Measurements from ENCODE around the gene DCAF8. TPM values are rescaled to one million over a fixed set of nuclear protein-coding genes. Genes with fewer than 3 reads are reported as not detected.

Gene DCAF8
- total RNA-seq, 1 donor from 2014 or later, result 132 TPM

DNA sequence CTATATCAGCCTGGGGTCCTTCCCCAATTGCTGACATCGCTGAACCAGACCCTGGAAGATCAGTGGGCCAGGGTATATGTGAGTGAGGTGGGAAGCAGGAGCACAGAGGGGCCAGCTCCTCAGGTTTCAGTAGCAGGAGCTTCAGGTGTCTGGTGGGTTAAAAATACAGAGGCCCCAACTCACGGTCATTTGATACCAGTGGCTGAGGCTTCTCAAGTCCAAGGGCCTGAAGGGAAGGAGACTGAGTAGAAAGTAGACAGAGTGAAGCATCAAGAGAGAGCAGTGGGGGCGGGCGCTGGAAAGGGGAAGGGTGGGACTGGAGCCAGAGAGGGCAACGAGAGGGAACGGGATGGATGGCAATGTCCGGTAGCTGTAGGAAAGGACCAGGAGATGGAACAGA lies 74.0 kb downstream of the DCAF8 start:
- no peaks in the 10 kb centered on the region for H3K4me1 Mint-ChIP-seq (ENCODE audit: low read depth)
- H3K36me3 Mint-ChIP-seq (ENCODE audit: low read depth), result no peaks in the 10 kb centered on the region
- intact Hi-C loops (cut with micrococcal nuclease), result no loop called here

DNA sequence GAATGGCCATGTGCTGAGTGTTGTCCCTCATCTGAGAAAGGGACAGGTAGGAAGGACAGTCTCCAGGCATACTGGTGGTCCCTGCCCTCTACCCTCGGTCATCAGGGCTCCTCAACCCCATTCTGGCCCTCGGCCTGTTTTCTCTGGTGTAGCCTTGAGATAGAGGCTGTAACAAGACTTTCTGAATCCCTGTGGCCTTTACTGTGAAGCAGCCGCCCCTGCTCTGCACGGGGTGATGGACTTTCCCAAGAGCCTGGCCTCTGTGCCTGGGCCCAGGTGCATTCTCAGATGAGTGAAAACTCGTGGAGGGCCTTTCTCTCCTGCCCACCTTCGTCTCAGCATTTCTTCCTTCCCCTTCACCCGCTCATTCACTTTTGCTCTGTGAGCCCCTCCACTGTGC lies 74.9 kb downstream of the DCAF8 start:
- no peak overlapping the region for H3K4me3 Mint-ChIP-seq (ENCODE audit: low read depth)
- H3K27ac Mint-ChIP-seq, result no peak overlapping the region
- no peaks in the 10 kb centered on the region for H3K9me3 Mint-ChIP-seq

More for the DNA sequence above, 74.0 kb downstream of the DCAF8 start:
- DNase-seq (ENCODE audit: low spot score), result no peak
- no peaks in the 10 kb centered on the region for H3K9me3 Mint-ChIP-seq
- no peak overlapping the region for H3K27ac Mint-ChIP-seq
- no peak overlapping the region for H3K4me3 Mint-ChIP-seq (ENCODE audit: low read depth)
- peaks cover 5% of the 10 kb centered on the region for H3K27me3 Mint-ChIP-seq (ENCODE audit: low read depth)

DNA sequence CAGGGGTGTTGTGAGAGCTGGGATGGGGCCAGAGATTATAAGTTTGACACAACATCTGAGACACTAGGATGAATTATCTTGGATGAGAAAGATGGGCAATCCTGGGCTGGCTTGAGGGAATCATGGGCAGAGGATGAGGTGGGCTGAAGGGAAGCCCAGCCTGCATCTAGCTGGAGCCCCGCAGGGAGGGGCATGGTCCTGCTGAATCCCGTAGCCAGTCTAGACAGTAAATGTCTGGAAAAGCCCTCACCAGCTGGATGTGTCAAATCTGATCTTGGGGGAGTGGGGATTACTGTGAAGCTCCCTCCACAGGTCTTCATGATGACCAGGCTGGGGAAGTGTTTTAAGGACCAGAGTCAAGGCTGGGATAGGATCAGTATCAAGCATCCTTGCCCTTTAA lies 75.6 kb downstream of the DCAF8 start:
- Mint-ChIP-seq H3K4me3 (ENCODE audit: low read depth) (no peak overlapping the region), H3K4me1 (ENCODE audit: low read depth) (no peaks in the 10 kb centered on the region), H3K27ac (no peak overlapping the region), H3K36me3 (ENCODE audit: low read depth) (no peaks in the 10 kb centered on the region), H3K9me3 (no peaks in the 10 kb centered on the region), H3K27me3 (ENCODE audit: low read depth) (peaks cover 8% of the 10 kb centered on the region)
- DNase-seq (ENCODE audit: low spot score), result no peak
- intact Hi-C loops (cut with micrococcal nuclease), result no loop called here

More for the DNA sequence above, 74.9 kb downstream of the DCAF8 start:
- no peak for DNase-seq (ENCODE audit: low spot score)
- H3K36me3 Mint-ChIP-seq (ENCODE audit: low read depth), result no peaks in the 10 kb centered on the region
- intact Hi-C loops (cut with micrococcal nuclease), result no loop called here
- peaks cover 5% of the 10 kb centered on the region for H3K27me3 Mint-ChIP-seq (ENCODE audit: low read depth)
- no peaks in the 10 kb centered on the region for H3K4me1 Mint-ChIP-seq (ENCODE audit: low read depth)

DNA sequence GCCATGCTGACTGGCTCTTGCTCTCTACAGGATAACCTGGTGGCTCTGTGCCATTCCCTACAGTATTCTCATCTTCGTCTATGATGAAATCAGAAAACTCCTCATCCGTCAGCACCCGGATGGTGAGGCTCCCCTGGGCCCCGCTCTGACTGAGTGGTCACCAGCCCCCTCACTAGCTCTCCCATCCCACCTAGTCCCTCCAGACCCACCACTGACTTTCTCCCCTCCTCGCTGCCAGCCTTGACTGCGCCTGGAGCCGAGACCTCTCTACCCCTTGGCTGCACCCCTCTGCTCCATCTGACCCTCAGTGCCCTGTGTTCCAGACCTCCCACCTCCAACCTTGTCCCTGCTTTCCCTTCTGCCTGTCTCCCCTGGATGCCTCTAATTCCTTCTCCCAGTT lies 76.1 kb downstream of the DCAF8 start:
- Mint-ChIP-seq H3K4me1 (ENCODE audit: low read depth) (no peaks in the 10 kb centered on the region), H3K27ac (no peak overlapping the region), H3K36me3 (ENCODE audit: low read depth) (no peaks in the 10 kb centered on the region), H3K9me3 (no peaks in the 10 kb centered on the region), H3K4me3 (ENCODE audit: low read depth) (no peak overlapping the region), H3K27me3 (ENCODE audit: low read depth) (peaks cover 10% of the 10 kb centered on the region)
- DNase-seq (ENCODE audit: low spot score), result no peak
- intact Hi-C loops (cut with micrococcal nuclease), result no loop called here

DNA sequence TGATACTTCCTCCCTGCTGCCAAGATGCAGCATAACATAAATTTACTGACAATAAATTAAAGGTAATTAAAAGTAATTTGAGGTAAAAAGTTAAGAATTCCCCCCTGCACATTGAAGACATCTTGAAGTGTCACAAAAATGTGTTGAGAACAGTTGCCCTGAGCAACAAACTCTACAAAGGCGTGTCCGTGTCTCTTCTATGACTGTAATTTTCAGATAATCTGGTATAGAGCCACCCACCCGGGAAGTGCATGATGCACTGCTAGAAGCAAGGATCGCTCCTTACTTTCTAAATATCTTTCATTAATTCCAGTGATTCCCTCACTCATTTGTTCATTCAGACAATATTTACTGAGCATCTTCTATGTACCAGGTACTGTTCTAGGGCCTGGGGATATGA lies 83.0 kb downstream of the DCAF8 start:
- Mint-ChIP-seq H3K4me1 (ENCODE audit: low read depth) (peaks cover 5% of the 10 kb centered on the region), H3K27ac (no peak overlapping the region), H3K4me3 (ENCODE audit: low read depth) (no peak overlapping the region), H3K36me3 (ENCODE audit: low read depth) (no peaks in the 10 kb centered on the region), H3K9me3 (no peaks in the 10 kb centered on the region), H3K27me3 (ENCODE audit: low read depth) (peaks cover 19% of the 10 kb centered on the region)
- no peak for DNase-seq (ENCODE audit: low spot score)
- intact Hi-C loops (cut with micrococcal nuclease), result no loop called here

DNA sequence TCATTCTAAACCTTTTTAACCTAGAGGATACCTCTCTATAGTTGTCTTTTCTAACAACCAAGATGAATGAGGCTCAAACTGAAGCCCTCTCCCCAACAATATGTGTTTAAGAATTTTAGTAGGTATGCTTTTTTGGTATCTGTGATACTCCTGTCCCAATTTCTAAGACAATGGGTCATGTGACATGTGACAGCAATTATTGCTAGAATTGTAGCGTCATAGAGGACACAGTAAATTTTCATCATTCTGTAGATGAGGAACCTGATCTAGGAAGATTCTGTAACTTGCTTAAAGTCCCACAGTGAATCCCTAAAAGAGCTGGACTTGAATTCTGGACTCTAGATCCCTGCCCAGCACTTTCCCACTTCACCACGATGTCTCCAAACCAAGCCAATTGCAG lies 83.6 kb downstream of the DCAF8 start:
- Mint-ChIP-seq H3K4me1 (ENCODE audit: low read depth) (peaks cover 5% of the 10 kb centered on the region), H3K27ac (no peak overlapping the region), H3K36me3 (ENCODE audit: low read depth) (no peaks in the 10 kb centered on the region), H3K4me3 (ENCODE audit: low read depth) (no peak overlapping the region), H3K9me3 (no peaks in the 10 kb centered on the region), H3K27me3 (ENCODE audit: low read depth) (peaks cover 19% of the 10 kb centered on the region)
- intact Hi-C loops (cut with micrococcal nuclease), result no loop called here
- DNase-seq (ENCODE audit: low spot score), result no peak

DNA sequence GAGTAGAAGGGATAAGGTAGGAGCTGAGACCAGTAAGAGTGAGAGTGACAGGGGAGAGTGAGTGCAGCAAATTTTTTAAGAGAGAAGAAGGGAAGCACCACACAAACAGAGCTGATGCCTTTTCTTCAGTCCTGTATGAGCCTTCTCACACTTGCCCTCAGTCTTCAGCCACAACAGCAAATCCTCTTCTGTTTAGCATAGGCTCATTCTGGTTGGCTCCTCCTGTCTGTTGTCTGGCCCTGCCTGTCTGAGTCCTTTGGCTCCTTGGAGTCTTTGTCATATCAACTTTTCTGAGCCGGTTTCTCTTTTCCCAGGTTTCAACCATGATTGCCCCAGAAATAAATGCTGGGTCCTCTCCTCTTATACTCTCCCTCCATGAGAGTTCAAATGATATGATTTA lies 84.7 kb downstream of the DCAF8 start:
- intact Hi-C loops (cut with micrococcal nuclease), result no loop called here
- Mint-ChIP-seq H3K27me3 (ENCODE audit: low read depth) (peaks cover 24% of the 10 kb centered on the region), H3K9me3 (no peaks in the 10 kb centered on the region), H3K4me1 (ENCODE audit: low read depth) (peaks cover 5% of the 10 kb centered on the region), H3K36me3 (ENCODE audit: low read depth) (no peaks in the 10 kb centered on the region), H3K4me3 (ENCODE audit: low read depth) (no peak overlapping the region), H3K27ac (no peak overlapping the region)
- no peak for DNase-seq (ENCODE audit: low spot score)

DNA sequence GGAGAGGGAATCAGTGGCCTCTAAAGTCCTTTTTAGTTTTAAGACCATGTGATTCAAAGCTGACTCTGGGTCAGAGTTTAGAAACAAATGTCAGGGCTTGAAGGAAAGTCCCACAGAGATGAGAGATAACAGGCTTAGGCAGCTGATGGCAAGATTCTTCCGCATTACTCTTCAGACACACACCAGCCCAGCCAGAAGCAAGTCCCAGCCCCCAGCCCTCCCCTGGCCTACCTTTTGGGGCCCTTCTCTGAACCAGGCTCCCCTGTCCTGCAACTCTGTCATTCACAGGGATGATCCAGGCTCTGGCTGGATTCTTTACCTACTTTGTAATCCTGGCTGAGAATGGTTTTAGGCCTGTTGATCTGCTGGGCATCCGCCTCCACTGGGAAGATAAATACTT lies 85.1 kb downstream of the DCAF8 start:
- Mint-ChIP-seq H3K4me1 (ENCODE audit: low read depth) (peaks cover 5% of the 10 kb centered on the region), H3K27me3 (ENCODE audit: low read depth) (peaks cover 24% of the 10 kb centered on the region), H3K9me3 (no peaks in the 10 kb centered on the region), H3K27ac (no peak overlapping the region), H3K36me3 (ENCODE audit: low read depth) (no peaks in the 10 kb centered on the region), H3K4me3 (ENCODE audit: low read depth) (no peak overlapping the region)
- no peak for DNase-seq (ENCODE audit: low spot score)
- intact Hi-C loops (cut with micrococcal nuclease), result no loop called here

DNA sequence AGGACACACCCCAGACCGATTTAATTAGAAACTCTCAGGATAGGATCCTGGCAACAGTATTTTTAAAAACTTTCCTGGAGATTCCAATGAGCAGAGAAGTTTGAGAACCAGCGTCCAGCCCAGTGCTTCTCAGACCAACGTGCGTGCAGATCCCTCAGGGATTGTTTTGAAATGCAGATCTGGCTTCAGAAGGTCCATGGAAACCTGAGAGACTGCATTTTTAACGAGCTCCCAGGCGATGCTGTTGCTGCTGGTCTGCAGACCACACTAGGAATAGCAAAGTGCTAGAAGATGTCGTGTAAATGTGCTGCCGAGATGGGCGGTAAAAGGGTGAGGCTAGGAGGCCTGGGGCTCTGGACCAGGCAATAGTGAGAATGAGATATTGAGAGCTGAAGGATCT lies 90.4 kb downstream of the DCAF8 start:
- Mint-ChIP-seq H3K27me3 (ENCODE audit: low read depth) (peaks cover 13% of the 10 kb centered on the region), H3K4me3 (ENCODE audit: low read depth) (no peak overlapping the region), H3K27ac (no peak overlapping the region), H3K9me3 (no peaks in the 10 kb centered on the region), H3K4me1 (ENCODE audit: low read depth) (peaks cover 13% of the 10 kb centered on the region), H3K36me3 (ENCODE audit: low read depth) (no peaks in the 10 kb centered on the region)
- no peak for DNase-seq (ENCODE audit: low spot score)
- intact Hi-C loops (cut with micrococcal nuclease), result no loop called here

DNA sequence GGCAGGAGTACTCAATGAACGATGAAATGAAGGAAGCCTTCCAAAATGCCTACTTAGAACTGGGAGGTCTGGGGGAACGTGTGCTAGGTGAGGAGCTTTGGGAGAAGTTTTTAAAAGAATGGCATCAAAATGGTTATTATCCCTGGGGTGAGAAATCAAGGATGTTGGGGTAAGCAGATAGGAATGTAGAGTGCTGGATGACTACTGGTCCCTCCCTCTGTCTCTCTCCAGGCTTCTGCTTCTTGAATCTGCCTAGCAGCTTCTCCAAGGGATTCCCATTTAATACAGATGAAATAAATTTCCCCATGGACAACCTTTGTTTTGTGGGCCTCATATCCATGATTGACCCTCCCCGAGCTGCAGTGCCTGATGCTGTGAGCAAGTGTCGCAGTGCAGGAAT lies 91.0 kb downstream of the DCAF8 start:
- peaks cover 16% of the 10 kb centered on the region for H3K27me3 Mint-ChIP-seq (ENCODE audit: low read depth)
- no peak for DNase-seq (ENCODE audit: low spot score)
- no peak overlapping the region for H3K4me3 Mint-ChIP-seq (ENCODE audit: low read depth)
- no peaks in the 10 kb centered on the region for H3K36me3 Mint-ChIP-seq (ENCODE audit: low read depth)
- no peak overlapping the region for H3K27ac Mint-ChIP-seq
- no peaks in the 10 kb centered on the region for H3K9me3 Mint-ChIP-seq
- intact Hi-C loops (cut with micrococcal nuclease), result no loop called here
- peaks cover 10% of the 10 kb centered on the region for H3K4me1 Mint-ChIP-seq (ENCODE audit: low read depth)

DNA sequence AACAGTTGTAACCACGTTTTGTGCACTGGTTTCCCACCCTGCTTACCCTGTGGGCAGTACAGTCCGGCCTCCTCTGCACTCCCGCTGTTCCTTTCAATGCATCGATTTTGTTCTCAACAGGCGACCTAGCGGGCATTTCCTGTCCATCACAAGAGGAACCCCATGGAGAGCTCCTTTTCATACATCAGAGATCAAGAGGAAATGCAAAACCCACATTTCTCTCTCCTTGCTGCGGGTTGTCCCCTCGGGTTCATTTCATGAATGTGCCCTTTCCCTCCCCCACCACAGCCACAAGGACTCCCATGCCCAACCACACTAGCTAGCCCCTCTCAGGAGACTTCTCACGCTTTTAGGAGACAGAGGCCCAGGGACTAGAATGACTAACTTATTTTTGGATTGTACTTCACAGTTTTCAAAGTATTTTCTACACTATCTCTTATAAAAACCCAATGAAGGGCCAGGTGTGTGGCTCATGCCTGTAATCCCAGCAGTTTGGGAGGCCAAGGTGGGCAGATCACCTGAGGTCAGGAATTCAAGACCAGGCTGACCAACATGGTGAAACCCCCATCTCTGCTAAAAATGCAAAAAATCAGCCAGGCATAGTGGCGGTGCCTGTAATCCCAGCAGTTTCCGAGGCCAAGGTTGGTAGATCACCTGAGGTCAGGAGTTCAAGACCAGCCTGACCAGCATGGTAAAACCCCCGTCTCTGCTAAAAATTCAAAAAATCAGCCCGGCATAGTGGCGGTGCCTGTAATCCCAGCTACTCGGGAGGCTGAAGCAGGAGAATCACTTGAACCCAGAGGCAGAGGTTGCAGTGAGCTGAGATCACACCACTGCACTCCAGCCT lies 92.6 kb downstream of the DCAF8 start:
- Mint-ChIP-seq H3K4me3 (ENCODE audit: low read depth) (no peak overlapping the region), H3K36me3 (ENCODE audit: low read depth) (no peaks in the 10 kb centered on the region), H3K27ac (peak overlapping the region; percentile 23), H3K4me1 (ENCODE audit: low read depth) (peaks cover 10% of the 10 kb centered on the region), H3K27me3 (ENCODE audit: low read depth) (peaks cover 12% of the 10 kb centered on the region), H3K9me3 (no peaks in the 10 kb centered on the region)
- intact Hi-C loops (cut with micrococcal nuclease), result no loop called here
- DNase-seq (ENCODE audit: low spot score), result no peak

DNA sequence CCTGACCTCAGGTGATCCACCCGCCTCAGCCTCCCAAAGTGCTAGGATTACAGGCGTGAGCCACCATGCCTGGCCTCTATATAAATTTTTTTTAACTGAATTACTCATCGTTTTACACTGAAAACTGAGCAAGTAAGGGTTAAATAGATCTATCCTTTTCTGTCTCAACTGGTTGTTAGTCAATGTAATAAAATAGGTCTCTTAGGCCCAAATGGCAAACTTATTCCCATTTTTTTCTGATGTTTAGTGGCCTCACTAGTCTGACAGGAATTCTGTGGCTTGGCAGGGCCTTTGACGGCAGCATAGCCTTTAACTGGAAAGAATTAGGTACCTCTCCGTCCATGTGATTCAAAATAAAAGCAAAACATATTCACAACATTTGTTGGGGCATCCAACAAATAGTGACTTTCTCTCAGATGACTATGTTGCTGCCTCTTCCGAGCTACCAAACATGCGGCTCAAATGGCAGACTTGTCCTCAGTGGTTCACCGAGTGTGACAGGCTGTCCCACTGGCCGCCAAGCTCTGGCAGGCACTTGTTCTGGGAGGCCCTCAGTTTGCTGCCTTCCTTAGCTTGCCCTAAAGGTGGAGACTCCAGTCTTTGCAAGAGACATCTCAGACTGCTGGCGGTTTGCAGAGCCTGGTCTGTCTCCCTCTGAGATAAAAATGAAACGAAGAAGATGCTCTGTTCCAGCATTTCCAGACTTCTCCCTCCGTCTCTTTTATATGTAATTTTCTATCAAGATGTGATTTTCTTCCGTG lies 93.6 kb downstream of the DCAF8 start:
- peak overlapping the region; percentile 23 for H3K27ac Mint-ChIP-seq
- intact Hi-C loops (cut with micrococcal nuclease), result no loop called here
- peaks cover 13% of the 10 kb centered on the region for H3K27me3 Mint-ChIP-seq (ENCODE audit: low read depth)

DNA sequence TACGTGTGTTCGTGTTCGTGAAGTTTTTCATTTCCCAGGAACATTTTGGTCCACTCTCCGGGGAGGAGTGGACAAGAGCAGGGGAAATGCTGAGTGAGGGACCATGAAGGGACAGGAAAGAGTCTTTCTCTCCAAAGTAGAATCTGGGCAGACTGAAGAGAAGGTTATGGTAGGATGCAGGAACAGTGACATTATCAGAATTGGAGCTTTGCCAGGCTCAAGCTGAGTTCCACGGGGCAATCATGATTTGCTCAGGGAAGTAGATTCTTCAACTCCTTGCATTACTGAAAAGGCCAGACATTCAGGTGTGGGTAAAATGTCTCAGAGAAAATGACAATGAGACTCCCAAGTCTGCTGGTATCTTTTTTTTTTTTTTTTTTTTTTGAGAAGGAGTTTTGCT lies 94.3 kb downstream of the DCAF8 start:
- no peaks in the 10 kb centered on the region for H3K9me3 Mint-ChIP-seq
- H3K4me3 Mint-ChIP-seq (ENCODE audit: low read depth), result no peak overlapping the region
- H3K27me3 Mint-ChIP-seq (ENCODE audit: low read depth), result peaks cover 8% of the 10 kb centered on the region
- DNase-seq (ENCODE audit: low spot score), result no peak
- no peak overlapping the region for H3K27ac Mint-ChIP-seq
- H3K36me3 Mint-ChIP-seq (ENCODE audit: low read depth), result no peaks in the 10 kb centered on the region
- intact Hi-C loops (cut with micrococcal nuclease), result no loop called here
- H3K4me1 Mint-ChIP-seq (ENCODE audit: low read depth), result peaks cover 10% of the 10 kb centered on the region

More for the DNA sequence above, 93.6 kb downstream of the DCAF8 start:
- H3K36me3 Mint-ChIP-seq (ENCODE audit: low read depth), result no peaks in the 10 kb centered on the region
- H3K9me3 Mint-ChIP-seq, result no peaks in the 10 kb centered on the region
- peaks cover 10% of the 10 kb centered on the region for H3K4me1 Mint-ChIP-seq (ENCODE audit: low read depth)
- DNase-seq (ENCODE audit: low spot score), result no peak
- H3K4me3 Mint-ChIP-seq (ENCODE audit: low read depth), result no peak overlapping the region

Measured in activated T-helper 2 cell treated with anti-CD3 and anti-CD28 coated beads, Interferon-gamma antibody, Interleukin-2, Interleukin-4, amounts not matched to agents 10 μg/mL and 5 μg/mL and 100 μg/mL, durations not matched to agents 14 hours and 24 hours and 36 hours (primary cell).